GM18951 (cell line): ENCODE results near the gene C19orf73.

Experiments used
- POLR2A ChIP-seq: IDR thresholded peaks from 4 replicates; pipeline ENCODE4 v1.6.1; 2011; ENCODE audit warnings: mild to moderate bottlenecking; ENCODE audit not compliant: insufficient read length, insufficient read depth; ENCODE audit errors: extremely low read depth
- in situ Hi-C: fragments of 300-500 bp; cut with MboI; formaldehyde crosslinking; loops from one replicate; pipeline ENCODE4 v1.12.0; 2022; ENCODE audit warnings: low sequenced_read_pairs, mixed read lengths, inconsistent platforms; ENCODE audit not compliant: unreplicated experiment

C19orf73 gene

GRCh38 chr19:49118565-49119410 lies at the start of gene C19orf73:
Gene C19orf73, minus strand, starts transcription at chr19:49119143. Its CDS starts 121 bp downstream, at chr19:49119022.
- TF ChIP-seq POLR2A: peak; percentile 68
- in situ Hi-C loops: no loop called here

- no peak for TF ChIP-seq POLR2A
- in situ Hi-C loops: no loop called here
Measured at GRCh38 chr19:49168421-49168820, 49.5 kb upstream of the C19orf73 start.

GRCh38 chr19:49167857-49168409 lies 49.0 kb upstream of the C19orf73 start:
- TF ChIP-seq POLR2A: no peak
- in situ Hi-C loops: no loop called here

DNA sequence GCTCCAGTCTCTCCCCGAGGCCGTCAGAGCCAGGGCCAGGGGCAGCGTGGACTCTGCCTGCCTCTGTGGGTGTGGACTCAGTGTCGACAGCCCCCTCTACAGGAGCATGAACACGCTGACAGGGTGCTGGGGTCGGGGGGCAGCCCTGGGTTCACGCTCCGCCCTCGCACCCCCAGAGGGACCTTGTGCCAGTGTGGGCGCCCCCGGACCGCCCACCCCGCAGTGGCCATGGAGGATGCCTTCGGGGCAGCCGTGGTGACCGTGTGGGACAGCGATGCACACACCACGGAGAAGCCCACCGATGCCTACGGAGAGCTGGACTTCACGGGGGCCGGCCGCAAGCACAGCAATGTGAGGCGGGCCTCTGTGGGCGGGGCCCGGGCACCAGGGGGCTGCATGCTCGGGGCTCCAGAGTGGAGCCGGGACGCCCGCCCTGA lies 46.9 kb upstream of the C19orf73 start:
- in situ Hi-C loops: no loop called here

DNA sequence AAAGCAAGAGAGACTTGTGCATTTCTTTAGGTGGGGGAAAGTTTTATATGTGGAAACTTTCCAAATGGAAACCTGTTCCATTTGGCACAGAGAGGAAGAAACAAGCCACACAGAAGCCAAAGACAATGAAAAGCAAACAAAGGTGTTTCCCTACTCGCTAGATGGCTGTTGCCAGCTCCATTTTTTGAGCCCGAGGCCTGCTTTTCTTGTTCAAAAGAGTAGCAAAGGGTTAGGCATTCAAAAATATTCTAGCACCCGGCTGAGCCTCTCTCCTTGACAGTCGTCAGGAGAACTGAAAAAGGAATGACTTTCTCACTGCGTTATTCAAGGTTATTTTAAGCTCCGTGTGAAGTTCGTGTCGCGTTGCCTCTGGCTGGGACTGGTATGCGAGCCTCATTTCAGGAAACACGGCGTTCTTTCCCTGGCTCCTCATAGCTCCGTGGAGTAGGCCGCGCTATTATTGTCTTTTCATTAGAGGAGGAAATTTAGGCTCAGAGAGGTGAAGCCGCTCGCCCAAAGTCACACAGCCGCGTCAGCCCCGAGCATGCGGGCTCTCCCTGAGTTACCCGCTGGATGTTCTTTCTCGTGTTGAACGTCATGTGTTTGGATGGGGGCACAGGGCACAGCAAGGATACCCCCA lies 46.3 kb upstream of the C19orf73 start:
- no peak for TF ChIP-seq POLR2A
- in situ Hi-C loops: no loop called here

More for the DNA sequence above, 46.9 kb upstream of the C19orf73 start:
- no peak for TF ChIP-seq POLR2A

DNA sequence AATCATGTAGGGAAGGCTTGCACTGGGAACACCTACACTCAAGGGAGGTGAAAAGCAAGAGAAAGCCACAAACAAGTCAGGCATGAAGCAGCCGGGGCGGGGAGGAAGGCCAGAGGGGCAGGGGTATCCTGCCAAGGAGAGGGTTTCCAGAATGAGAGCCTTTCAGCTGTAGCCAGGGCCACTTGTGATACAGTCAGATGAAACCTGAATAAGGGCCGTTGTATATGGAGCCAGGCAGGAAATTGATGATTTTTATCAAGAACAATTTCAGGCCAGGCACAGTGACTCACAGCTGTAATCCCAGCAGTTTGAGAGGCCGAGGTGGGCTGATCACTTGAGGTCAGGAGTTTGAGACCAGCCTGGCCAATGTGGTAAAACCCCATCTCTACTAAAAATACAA lies 43.0 kb upstream of the C19orf73 start:
- no peak for TF ChIP-seq POLR2A
- in situ Hi-C loops: no loop called here

- TF ChIP-seq POLR2A: no peak
- in situ Hi-C loops: no loop called here
Measured at GRCh38 chr19:49160450-49161189, 41.7 kb upstream of the C19orf73 start.

GRCh38 chr19:49157445-49158224 lies 38.7 kb upstream of the C19orf73 start, which contains the start of gene TRPM4:
Gene TRPM4, plus strand, starts transcription at chr19:49157792. Its CDS starts 75 bp downstream, at chr19:49157867.
- in situ Hi-C loops: no loop called here
- TF ChIP-seq POLR2A: no peak

DNA sequence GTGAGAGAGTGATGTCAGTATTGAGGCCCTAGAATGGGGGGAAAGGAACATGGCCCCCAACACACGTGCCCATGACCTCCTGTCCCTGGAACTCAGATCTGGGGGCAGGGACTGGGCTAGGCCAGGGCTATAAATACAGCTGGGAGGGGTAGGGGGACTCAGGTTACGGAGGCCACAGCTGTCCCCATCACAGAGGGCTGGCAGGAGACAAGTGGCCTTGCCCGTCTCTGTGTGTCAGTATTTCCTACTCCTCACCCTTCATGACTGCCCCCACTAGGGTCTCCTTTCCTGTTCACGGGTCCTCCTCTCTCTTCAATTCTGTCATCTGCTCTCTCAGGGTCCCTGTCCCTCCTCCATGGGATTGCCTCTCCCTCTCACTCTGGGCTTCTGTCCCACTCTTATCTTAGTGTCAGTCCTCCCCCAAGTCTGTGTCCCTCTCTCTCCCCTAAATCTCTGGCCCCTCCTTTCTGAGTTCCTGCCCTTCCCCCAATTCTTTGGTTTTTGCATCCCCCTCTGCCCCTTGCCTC lies 36.9 kb upstream of the C19orf73 start:
- in situ Hi-C loops: no loop called here
- no peak for TF ChIP-seq POLR2A

DNA sequence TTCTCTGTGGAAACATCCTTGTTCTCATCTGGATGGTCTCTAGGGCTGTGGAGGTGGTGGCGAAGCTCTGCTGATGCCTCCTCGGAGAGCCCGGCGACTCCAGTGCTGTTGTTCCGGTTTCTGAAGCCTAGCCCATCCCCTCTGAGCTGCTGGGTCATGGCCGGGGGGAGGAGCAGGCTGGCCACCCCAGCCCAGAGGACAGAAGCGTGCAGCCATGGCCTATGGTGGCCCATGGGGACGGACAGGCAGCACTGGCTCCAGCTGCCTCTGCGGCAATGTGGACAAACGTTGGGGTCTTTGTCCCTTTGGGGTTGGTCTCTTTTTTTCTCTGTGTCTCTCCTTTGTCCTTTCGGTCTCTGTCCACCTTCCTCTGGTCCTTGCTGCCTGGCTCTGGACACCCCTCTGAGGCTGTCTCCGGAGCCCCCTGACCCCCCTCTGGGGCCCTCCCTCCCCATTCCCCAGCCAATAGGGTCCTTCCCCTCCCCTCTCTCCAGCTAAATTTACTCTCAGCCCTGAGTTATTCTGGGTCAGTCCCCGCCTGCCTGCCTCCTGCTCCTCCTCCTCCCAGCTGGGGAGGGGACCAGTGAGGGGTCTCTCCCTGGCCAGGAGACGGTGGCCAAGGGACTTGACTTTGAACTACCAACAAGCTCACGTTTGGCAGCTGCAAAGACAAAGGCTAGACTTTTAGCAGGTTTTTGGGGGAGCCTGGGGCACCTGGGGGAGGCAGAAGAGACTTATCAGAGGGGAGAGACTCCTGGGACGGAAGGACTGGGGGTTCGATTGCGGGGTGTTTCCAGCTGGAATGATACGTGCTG lies 36.3 kb upstream of the C19orf73 start, which contains the start of gene HRC:
Gene HRC (minus strand): TSS at position 392 of the 815 bp plus-strand sequence. CDS start 159 bp downstream, at position 233.
- no peak for TF ChIP-seq POLR2A
- in situ Hi-C loops: no loop called here

- in situ Hi-C loops: no loop called here
- no peak for TF ChIP-seq POLR2A
Measured at GRCh38 chr19:49154279-49154678, 35.3 kb upstream of the C19orf73 start.
